Esophagus squamous epithelium (tissue), 4 donors: Measurements from ENCODE around the gene NT5C3B.

Source experiments
- POLR2A ChIP-seq, 4 donors: fragments of 450-650 bp; IDR thresholded peaks; one replicate each; pipeline ENCODE4 v1.6.1; 2017; ENCODE audit warnings: antibody characterized with exemption in 4 of 4, mild to moderate bottlenecking in 4 of 4, moderate library complexity in 3 of 4
- TF ChIP-seq, protein P1 (sequence below), 6 experiments: fragments of 450-650 bp in 4 of 6; fragments of 200-600 bp in 2 of 6; sonication (generic) in 2 of 6; IDR thresholded peaks; one replicate each; pipeline ENCODE4 v1.5.1; 2016 to 2019; ENCODE audit warnings: antibody characterized with exemption in 6 of 6, mild to moderate bottlenecking in 4 of 6, moderate library complexity in 4 of 6

DNA sequence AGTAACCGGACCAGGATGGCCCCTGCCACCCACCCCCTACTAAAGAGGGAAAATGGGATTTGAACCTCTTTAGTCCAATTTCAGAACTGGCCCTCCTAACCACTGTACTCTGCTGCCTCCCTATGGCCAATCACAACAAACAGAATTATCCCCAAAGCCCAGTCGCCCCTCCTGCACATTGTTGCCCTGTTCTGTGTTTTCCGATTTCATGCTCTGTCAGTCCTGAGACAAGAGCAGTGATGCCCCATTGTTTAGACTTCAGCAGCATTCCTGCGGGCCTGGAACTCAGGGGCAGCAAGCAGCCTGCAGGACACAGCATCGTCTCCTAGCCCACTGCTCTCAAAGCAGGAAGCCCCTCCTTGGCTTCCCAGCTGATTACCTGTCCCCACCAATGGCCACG, 49.7 kb upstream of the NT5C3B start:
- TF ChIP-seq, protein P1, sequence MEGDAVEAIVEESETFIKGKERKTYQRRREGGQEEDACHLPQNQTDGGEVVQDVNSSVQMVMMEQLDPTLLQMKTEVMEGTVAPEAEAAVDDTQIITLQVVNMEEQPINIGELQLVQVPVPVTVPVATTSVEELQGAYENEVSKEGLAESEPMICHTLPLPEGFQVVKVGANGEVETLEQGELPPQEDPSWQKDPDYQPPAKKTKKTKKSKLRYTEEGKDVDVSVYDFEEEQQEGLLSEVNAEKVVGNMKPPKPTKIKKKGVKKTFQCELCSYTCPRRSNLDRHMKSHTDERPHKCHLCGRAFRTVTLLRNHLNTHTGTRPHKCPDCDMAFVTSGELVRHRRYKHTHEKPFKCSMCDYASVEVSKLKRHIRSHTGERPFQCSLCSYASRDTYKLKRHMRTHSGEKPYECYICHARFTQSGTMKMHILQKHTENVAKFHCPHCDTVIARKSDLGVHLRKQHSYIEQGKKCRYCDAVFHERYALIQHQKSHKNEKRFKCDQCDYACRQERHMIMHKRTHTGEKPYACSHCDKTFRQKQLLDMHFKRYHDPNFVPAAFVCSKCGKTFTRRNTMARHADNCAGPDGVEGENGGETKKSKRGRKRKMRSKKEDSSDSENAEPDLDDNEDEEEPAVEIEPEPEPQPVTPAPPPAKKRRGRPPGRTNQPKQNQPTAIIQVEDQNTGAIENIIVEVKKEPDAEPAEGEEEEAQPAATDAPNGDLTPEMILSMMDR (IDR thresholded peaks at IDR 0.05) = peak in 2 of 6 experiments; percentile 9 to 31
- no peak for TF ChIP-seq POLR2A (IDR thresholded peaks at IDR 0.05)
